Measurements from ENCODE around the gene CPNE2.

The CPNE2 gene

DNA sequence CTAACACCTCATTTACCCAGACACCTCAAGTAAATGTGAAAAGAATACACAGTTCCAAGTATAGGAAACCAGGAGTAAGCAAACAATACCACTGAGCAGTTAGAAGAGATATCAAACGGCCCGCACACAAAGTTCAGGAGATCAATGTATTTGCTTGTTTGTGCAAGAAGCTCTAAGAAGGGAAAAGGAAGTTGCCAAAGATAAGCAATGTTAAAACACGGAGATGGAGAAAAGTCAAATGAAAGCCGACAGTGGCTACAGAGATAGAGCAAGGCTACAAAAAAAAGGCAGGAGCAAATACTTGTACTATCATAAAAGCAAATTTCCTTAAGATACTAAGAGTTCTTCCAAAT lies 63.9 kb downstream of the CPNE2 start:
- peak; percentile 18 for DNase-seq (ENCODE audit: low read depth)
- no peak for TF ChIP-seq CTCF (conservative IDR thresholded peaks at IDR 0.05; ENCODE audit: low read depth, low read length)
- H3K4me3 ChIP-seq (ENCODE audit: low read depth, low read length), result no peak overlapping the region

GRCh38 chr16:57157533-57157932 lies 65.2 kb downstream of the CPNE2 start:
- no peak overlapping the region for H3K4me3 ChIP-seq (ENCODE audit: low read depth, low read length)
- no peak for TF ChIP-seq CTCF (conservative IDR thresholded peaks at IDR 0.05; ENCODE audit: low read depth, low read length)
- DNase-seq (ENCODE audit: low read depth), result no peak

DNA sequence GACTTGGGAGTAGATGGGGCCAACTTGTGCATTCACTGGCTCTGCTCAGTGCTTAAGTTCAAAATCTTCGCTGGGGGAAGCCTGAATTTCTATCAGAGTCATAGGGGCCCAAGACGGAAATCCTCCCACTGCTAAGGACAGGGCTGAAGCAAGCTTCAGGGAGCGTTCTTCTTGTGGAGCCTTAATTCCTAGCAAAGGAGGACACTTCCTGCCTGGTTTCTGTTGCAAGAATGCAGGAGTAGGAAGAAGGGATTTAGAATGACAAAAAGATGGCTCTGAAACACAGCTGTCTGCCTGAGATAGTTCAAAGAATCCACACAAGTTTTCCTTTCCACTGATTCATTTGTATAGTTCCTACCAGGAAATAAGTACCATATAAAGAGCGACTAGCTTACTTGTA lies 67.1 kb downstream of the CPNE2 start:
- DNase-seq (ENCODE audit: low read depth), result no peak
- no peak overlapping the region for H3K4me3 ChIP-seq (ENCODE audit: low read depth, low read length)
- no peak for TF ChIP-seq CTCF (conservative IDR thresholded peaks at IDR 0.05; ENCODE audit: low read depth, low read length)

- TF ChIP-seq CTCF (conservative IDR thresholded peaks at IDR 0.05; ENCODE audit: low read depth, low read length), result no peak
These were observed 71.5 kb downstream of the CPNE2 start for GRCh38 chr16:57163842-57164241.

GRCh38 chr16:57165483-57165882 lies 73.1 kb downstream of the CPNE2 start:
- no peak overlapping the region for H3K4me3 ChIP-seq (ENCODE audit: low read depth, low read length)
- TF ChIP-seq CTCF (conservative IDR thresholded peaks at IDR 0.05; ENCODE audit: low read depth, low read length), result no peak
- no peak for DNase-seq (ENCODE audit: low read depth)

More at GRCh38 chr16:57163842-57164241, 71.5 kb downstream of the CPNE2 start:
- DNase-seq (ENCODE audit: low read depth), result no peak
- H3K4me3 ChIP-seq (ENCODE audit: low read depth, low read length), result no peak overlapping the region

- no peak overlapping the region for H3K4me3 ChIP-seq (ENCODE audit: low read depth, low read length)
- DNase-seq (ENCODE audit: low read depth), result peak; percentile 88
- no peak for TF ChIP-seq CTCF (conservative IDR thresholded peaks at IDR 0.05; ENCODE audit: low read depth, low read length)
These were observed 73.6 kb downstream of the CPNE2 start for GRCh38 chr16:57165938-57166337.

- TF ChIP-seq CTCF (conservative IDR thresholded peaks at IDR 0.05; ENCODE audit: low read depth, low read length), result no peak
- H3K4me3 ChIP-seq (ENCODE audit: low read depth, low read length), result no peak overlapping the region
- DNase-seq (ENCODE audit: low read depth), result no peak
These were observed 74.1 kb downstream of the CPNE2 start for GRCh38 chr16:57166451-57166850.
